NCI-H446 treated with DMSO at 0.1 percent for 48 hours (cell line): ENCODE measurements around the gene PRR16.
"Not testable (repeated sequence)": the region's sequence is repeated elsewhere in the genome, so short reads cannot be mapped to it uniquely, and the experiment has no call there.

Source experiments
- DNase-seq: peaks from one replicate; lab custom pipeline; 2025; lab: John Stamatoyannopoulos, UW

The PRR16 gene

GRCh38 chr5:120655828-120656435 lies 191.8 kb downstream of the PRR16 start:
- peak; percentile 1 for DNase-seq

GRCh38 chr5:120657104-120657503 lies 193.0 kb downstream of the PRR16 start:
- no peak for DNase-seq

- DNase-seq, result no peak
These were observed 213.4 kb downstream of the PRR16 start for GRCh38 chr5:120677481-120677880.

GRCh38 chr5:120678279-120678678 lies 214.2 kb downstream of the PRR16 start:
- no peak for DNase-seq

GRCh38 chr5:120682851-120683250 lies 218.8 kb downstream of the PRR16 start:
- no peak for DNase-seq

- DNase-seq, result no peak
These were observed 219.5 kb downstream of the PRR16 start for GRCh38 chr5:120683580-120683979.

- no peak for DNase-seq
These were observed 220.1 kb downstream of the PRR16 start for GRCh38 chr5:120684213-120684612.

GRCh38 chr5:120684749-120685415 lies 220.8 kb downstream of the PRR16 start:
- DNase-seq, result no peak

GRCh38 chr5:120690621-120691407 lies 226.7 kb downstream of the PRR16 start:
- DNase-seq, result no peak

- no peak for DNase-seq
These were observed 228.2 kb downstream of the PRR16 start for GRCh38 chr5:120692325-120692724.

- no peak for DNase-seq
These were observed 231.3 kb downstream of the PRR16 start for GRCh38 chr5:120695368-120695880.

- no peak for DNase-seq
These were observed 233.0 kb downstream of the PRR16 start for GRCh38 chr5:120697147-120697546.

GRCh38 chr5:120697670-120698327 lies 233.7 kb downstream of the PRR16 start:
- DNase-seq, result not testable (repeated sequence)

GRCh38 chr5:120700653-120701052 lies 236.6 kb downstream of the PRR16 start:
- not testable (repeated sequence) for DNase-seq

GRCh38 chr5:120702817-120703538 lies 238.9 kb downstream of the PRR16 start:
- DNase-seq, result not testable (repeated sequence)

GRCh38 chr5:120703918-120704587 lies 240.0 kb downstream of the PRR16 start:
- DNase-seq, result no peak

- no peak for DNase-seq
These were observed 242.8 kb downstream of the PRR16 start for GRCh38 chr5:120706877-120707276.

- DNase-seq, result no peak
These were observed 253.3 kb downstream of the PRR16 start for GRCh38 chr5:120717381-120717780.

GRCh38 chr5:120730214-120730613 lies 266.1 kb downstream of the PRR16 start:
- no peak for DNase-seq

GRCh38 chr5:120734033-120734432 lies 269.9 kb downstream of the PRR16 start:
- DNase-seq, result no peak

- DNase-seq, result no peak
These were observed 271.0 kb downstream of the PRR16 start for GRCh38 chr5:120735076-120735475.
